Suprapubic skin (tissue), 4 donors: ENCODE results near the gene FKRP. TPM values are rescaled to one million over a fixed set of nuclear protein-coding genes. Genes with fewer than 3 reads are reported as not detected.
"Not testable (repeated sequence)": the region's sequence is repeated elsewhere in the genome, so short reads cannot be mapped to it uniquely, and the experiment has no call there.

Source experiments
- DNase-seq, 2 donors: peaks; one replicate each; pipeline ENCODE4 v3.0.0-alpha.2; 2019; ENCODE audit warnings: low spot score in 2 of 2
- H3K27ac ChIP-seq: fragments of 200-600 bp; sonication (generic); one replicate; pipeline ENCODE4 v1.5.1; 2019
- H3K27me3 ChIP-seq: fragments of 200-600 bp; sonication (generic); one replicate; pipeline ENCODE4 v1.5.1; 2019
- H3K36me3 ChIP-seq: fragments of 200-600 bp; sonication (generic); one replicate; pipeline ENCODE4 v1.5.1; 2019
- H3K4me1 ChIP-seq: fragments of 200-600 bp; sonication (generic); one replicate; pipeline ENCODE4 v1.5.1; 2019
- H3K4me3 ChIP-seq: fragments of 200-600 bp; sonication (generic); one replicate; pipeline ENCODE4 v1.5.1; 2019; ENCODE audit warnings: mild to moderate bottlenecking
- H3K9me3 ChIP-seq: fragments of 200-600 bp; sonication (generic); one replicate; pipeline ENCODE4 v1.5.1; 2019
- CTCF ChIP-seq, 2 donors: fragments of 200-600 bp in 1 of 2; fragments of 450-650 bp in 1 of 2; sonication (generic) in 1 of 2; IDR thresholded peaks; one replicate each; pipeline ENCODE4 v1.5.1; 2016 to 2019; ENCODE audit warnings: antibody characterized with exemption in 2 of 2, mild to moderate bottlenecking in 1 of 2, moderate library complexity in 1 of 2
- EP300 ChIP-seq: sonication (generic); formaldehyde crosslinking; IDR thresholded peaks from one replicate; pipeline ENCODE4 v1.6.1; 2017; ENCODE audit warnings: antibody characterized with exemption
- POLR2A ChIP-seq, 2 donors: fragments of 450-650 bp; IDR thresholded peaks; one replicate each; pipeline ENCODE4 v1.6.1; 2017; ENCODE audit warnings: antibody characterized with exemption in 2 of 2, mild to moderate bottlenecking in 2 of 2, moderate library complexity in 2 of 2
- POLR2AphosphoS5 ChIP-seq, 3 donors: sonication (generic); formaldehyde crosslinking; IDR thresholded peaks; one replicate each; pipeline ENCODE4 v1.6.1; 2017; ENCODE audit warnings: antibody characterized with exemption in 3 of 3
- WGBS: methylation state at CpG from one replicate; pipeline ENCODE4 v1.1.5; 2018; 5-methylcytosine and 5-hydroxymethylcytosine counted together
- total RNA-seq, 4 donors: library from RNA; depleted of rRNA; stranded (reverse); fragments of >200 nt; gene quantifications; one replicate each; pipeline ENCODE4 v1.1.0, GENCODE V29; 2016

Gene FKRP
- total RNA-seq, 4 donors from 2014 or later, result 7.1 to 15.2 (median 7.8) TPM

DNA sequence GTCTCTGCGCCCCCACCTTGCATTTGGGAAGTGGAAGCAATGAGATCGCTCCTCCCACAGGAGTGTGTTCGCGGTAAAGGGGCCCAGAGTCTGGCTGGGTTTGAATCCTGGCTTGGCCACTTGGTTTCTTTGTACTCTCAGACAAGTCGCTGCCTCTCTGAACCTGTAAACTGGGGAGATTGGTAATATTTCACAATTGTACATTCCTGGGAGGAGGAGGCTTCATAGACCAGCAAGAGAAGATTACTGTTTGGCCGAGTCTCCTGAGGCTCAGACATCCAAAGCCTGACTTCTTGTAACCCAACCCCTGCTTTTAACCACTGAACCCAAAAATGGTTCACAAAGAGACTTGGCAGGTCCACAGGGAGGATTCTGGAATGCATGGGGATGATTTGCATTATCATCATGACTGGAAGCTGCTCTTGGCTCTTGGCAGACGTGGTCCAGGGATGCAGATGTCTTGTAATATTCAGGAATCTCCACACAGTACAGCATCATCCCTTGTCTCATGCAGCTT, 14.0 kb downstream of the FKRP start:
- H3K4me3 ChIP-seq, result no peak overlapping the region
- no peaks in the 10 kb centered on the region for H3K27me3 ChIP-seq
- 19% methylated on average over 7 of the region's 7 CpGs for WGBS
- peaks cover 10% of the 10 kb centered on the region for H3K36me3 ChIP-seq
- no peaks in the 10 kb centered on the region for H3K9me3 ChIP-seq
- no peak for DNase-seq
- peak in 1 of 3 donors; percentile 65 for TF ChIP-seq POLR2AphosphoS5 (IDR thresholded peaks at IDR 0.05)
- no peak for TF ChIP-seq CTCF (IDR thresholded peaks at IDR 0.05)
- peak overlapping the region; percentile 83 for H3K27ac ChIP-seq
- H3K4me1 ChIP-seq, result peaks cover 49% of the 10 kb centered on the region

DNA sequence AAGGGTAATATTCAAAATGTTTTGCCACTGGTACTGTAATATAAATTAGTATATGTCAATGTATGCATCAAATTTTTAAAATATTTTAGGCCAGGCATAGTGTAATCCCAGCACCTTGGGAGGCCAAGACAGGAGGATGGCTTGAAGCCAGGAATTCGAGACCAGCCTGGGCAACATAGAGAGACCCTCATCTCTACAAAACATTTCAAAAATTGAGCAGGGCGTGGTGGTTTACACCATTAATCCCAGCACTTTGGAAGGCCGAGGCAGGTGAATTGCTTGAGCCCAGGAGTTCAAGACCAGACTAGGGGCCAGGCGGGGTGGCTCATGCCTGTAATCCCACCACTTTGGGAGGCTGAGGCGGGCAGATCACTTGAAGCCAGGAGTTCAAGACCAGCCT, 14.5 kb downstream of the FKRP start:
- TF ChIP-seq POLR2AphosphoS5 (IDR thresholded peaks at IDR 0.05) (no peak), POLR2A (IDR thresholded peaks at IDR 0.05) (no peak), EP300 (no peak), CTCF (IDR thresholded peaks at IDR 0.05) (no peak)
- Histone ChIP-seq H3K27ac (peak overlapping the region; percentile 83), H3K4me3 (no peak overlapping the region), H3K9me3 (no peaks in the 10 kb centered on the region), H3K4me1 (peaks cover 54% of the 10 kb centered on the region), H3K27me3 (no peaks in the 10 kb centered on the region), H3K36me3 (peaks cover 10% of the 10 kb centered on the region)
- 79% methylated on average over 4 of the region's 5 CpGs for WGBS
- DNase-seq, result no peak

DNA sequence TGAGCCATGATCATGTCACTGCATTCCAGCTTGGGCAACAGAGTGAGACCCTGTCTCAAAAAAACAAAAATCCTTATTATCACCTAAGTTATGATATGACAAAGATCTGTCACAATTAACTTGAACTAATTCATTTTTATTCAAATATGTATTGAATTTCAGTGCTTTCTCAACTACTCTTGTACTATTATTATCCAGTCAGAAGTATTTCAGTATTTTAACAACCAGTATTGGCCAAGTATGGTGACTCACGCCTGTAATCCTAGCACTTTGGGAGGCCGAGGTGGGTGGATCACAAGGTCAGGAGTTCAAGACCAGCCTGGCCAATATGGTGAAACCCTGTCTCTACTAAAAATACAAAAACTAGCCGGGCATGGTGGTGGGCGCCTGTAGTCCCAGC, 15.0 kb downstream of the FKRP start:
- Histone ChIP-seq H3K4me1 (peaks cover 56% of the 10 kb centered on the region), H3K27ac (peak overlapping the region; percentile 83)
- not testable (repeated sequence) for DNase-seq, H3K4me3 ChIP-seq, H3K27me3 ChIP-seq, H3K9me3 ChIP-seq, H3K36me3 ChIP-seq
- 62% methylated on average over 4 of the region's 4 CpGs for WGBS

DNA sequence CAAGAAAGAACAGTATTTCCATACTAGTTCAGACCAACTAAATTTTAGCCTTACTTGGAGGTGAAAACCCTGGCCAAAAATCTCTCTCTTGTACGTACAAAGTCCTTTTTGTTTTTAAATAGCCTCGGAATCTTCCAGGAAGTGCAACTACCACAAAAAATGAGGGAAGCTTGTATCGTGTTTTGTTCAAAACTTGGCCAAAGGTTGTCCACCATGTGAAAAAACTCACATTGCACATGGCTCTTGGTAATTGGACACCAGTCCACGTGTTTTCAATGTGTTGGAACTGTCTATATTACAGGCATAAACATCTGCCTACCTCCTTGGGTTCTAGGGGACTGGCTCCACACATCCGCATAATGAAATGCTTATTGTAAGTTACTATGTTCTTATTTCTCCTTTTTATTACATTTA, 15.6 kb downstream of the FKRP start:
- Histone ChIP-seq H3K36me3 (peaks cover 3% of the 10 kb centered on the region), H3K27ac (peak overlapping the region; percentile 83), H3K4me3 (no peak overlapping the region), H3K4me1 (peaks cover 56% of the 10 kb centered on the region), H3K9me3 (no peaks in the 10 kb centered on the region), H3K27me3 (no peaks in the 10 kb centered on the region)
- DNase-seq, result no peak
- 58% methylated on average over 5 of the region's 5 CpGs for WGBS
- TF ChIP-seq CTCF (IDR thresholded peaks at IDR 0.05), result no peak
- TF ChIP-seq POLR2AphosphoS5 (IDR thresholded peaks at IDR 0.05), result peak in 1 of 3 donors; percentile 80

GRCh38 chr19:46762245-46762890, 16.5 kb downstream of the FKRP start:
- H3K27ac ChIP-seq, result peak overlapping the region; percentile 83
- H3K4me1 ChIP-seq, result peaks cover 53% of the 10 kb centered on the region
- H3K36me3 ChIP-seq, result no peaks in the 10 kb centered on the region
- no peaks in the 10 kb centered on the region for H3K9me3 ChIP-seq
- H3K27me3 ChIP-seq, result no peaks in the 10 kb centered on the region
- H3K4me3 ChIP-seq, result no peak overlapping the region
- no peak for TF ChIP-seq CTCF (IDR thresholded peaks at IDR 0.05)
- no peak for TF ChIP-seq POLR2AphosphoS5 (IDR thresholded peaks at IDR 0.05)
- no peak for TF ChIP-seq EP300
- no peak for TF ChIP-seq POLR2A (IDR thresholded peaks at IDR 0.05)
- DNase-seq, result no peak
- WGBS, result 35% methylated on average over 6 of the region's 6 CpGs

- peaks cover 42% of the 10 kb centered on the region for H3K4me1 ChIP-seq
- no peak overlapping the region for H3K4me3 ChIP-seq
- H3K36me3 ChIP-seq, result no peaks in the 10 kb centered on the region
- H3K9me3 ChIP-seq, result no peaks in the 10 kb centered on the region
- H3K27ac ChIP-seq, result peak overlapping the region; percentile 76
- 48% methylated on average over 10 of the region's 11 CpGs for WGBS
- no peak for DNase-seq
- TF ChIP-seq CTCF (IDR thresholded peaks at IDR 0.05), result no peak
- no peak for TF ChIP-seq EP300
- no peak for TF ChIP-seq POLR2A (IDR thresholded peaks at IDR 0.05)
- no peak for TF ChIP-seq POLR2AphosphoS5 (IDR thresholded peaks at IDR 0.05)
- H3K27me3 ChIP-seq, result no peaks in the 10 kb centered on the region
These were observed 19.0 kb downstream of the FKRP start for GRCh38 chr19:46764817-46765291.
